Vagina (tissue), 2 donors: ENCODE data around the gene GPRC6A. TPM values are rescaled to one million over a fixed set of nuclear protein-coding genes. Genes with fewer than 3 reads are reported as not detected.
A peak's percentile ranks its signal among the peaks of the same experiment; 100 is the strongest.

Experiments
- DNase-seq, 2 donors: peaks; one replicate each; pipeline ENCODE4 v3.0.0-alpha.2; 2017; ENCODE audit errors: extremely low spot score in 2 of 2
- H3K27ac ChIP-seq: fragments of 200-600 bp; sonication (generic); one replicate; pipeline ENCODE4 v1.5.1; 2019
- H3K27me3 ChIP-seq: fragments of 200-600 bp; sonication (generic); one replicate; pipeline ENCODE4 v1.5.1; 2019
- H3K36me3 ChIP-seq, 2 donors: fragments of 200-600 bp; sonication (generic); one replicate each; pipeline ENCODE4 v1.5.1; 2017 to 2019
- H3K4me1 ChIP-seq: fragments of 200-600 bp; sonication (generic); one replicate; pipeline ENCODE4 v1.5.1; 2019
- H3K4me3 ChIP-seq, 2 donors: fragments of 200-600 bp; sonication (generic); 1 replicate in 1 of 2; 2 replicates in 1 of 2; pipeline ENCODE4 v1.5.1; 2016 to 2019
- H3K9me3 ChIP-seq: fragments of 200-600 bp; sonication (generic); one replicate; pipeline ENCODE4 v1.5.1; 2019
- CTCF ChIP-seq, 3 experiments: fragments of 450-650 bp in 2 of 3; fragments of 200-600 bp in 1 of 3; sonication (generic) in 1 of 3; IDR thresholded peaks; one replicate each; pipeline ENCODE4 v1.5.1; 2017 to 2019; ENCODE audit warnings: antibody characterized with exemption in 3 of 3, mild to moderate bottlenecking in 2 of 3, moderate library complexity in 2 of 3
- POLR2A ChIP-seq, 2 donors: fragments of 450-650 bp; IDR thresholded peaks; one replicate each; pipeline ENCODE4 v1.6.1; 2017; ENCODE audit warnings: antibody characterized with exemption in 2 of 2, mild to moderate bottlenecking in 2 of 2, moderate library complexity in 2 of 2
- POLR2AphosphoS5 ChIP-seq, 2 donors: sonication (generic); formaldehyde crosslinking; IDR thresholded peaks; one replicate each; pipeline ENCODE4 v1.9.0; 2017; ENCODE audit warnings: antibody characterized with exemption in 2 of 2, mild to moderate bottlenecking in 2 of 2, low read depth in 1 of 2; ENCODE audit not compliant: insufficient read depth in 1 of 2
- intact Hi-C: fragments of 100-400 bp; cut with DNase I; formaldehyde crosslinking; loops from one replicate; pipeline ENCODE4 v1.15.1; 2023
- total RNA-seq: library from RNA; depleted of rRNA; stranded (reverse); fragments of >200 nt; gene quantifications from one replicate; pipeline ENCODE4 v1.2.3, GENCODE V29; 2016

GPRC6A gene
- total RNA-seq, 1 donor from 2014 or later = not detected

DNA sequence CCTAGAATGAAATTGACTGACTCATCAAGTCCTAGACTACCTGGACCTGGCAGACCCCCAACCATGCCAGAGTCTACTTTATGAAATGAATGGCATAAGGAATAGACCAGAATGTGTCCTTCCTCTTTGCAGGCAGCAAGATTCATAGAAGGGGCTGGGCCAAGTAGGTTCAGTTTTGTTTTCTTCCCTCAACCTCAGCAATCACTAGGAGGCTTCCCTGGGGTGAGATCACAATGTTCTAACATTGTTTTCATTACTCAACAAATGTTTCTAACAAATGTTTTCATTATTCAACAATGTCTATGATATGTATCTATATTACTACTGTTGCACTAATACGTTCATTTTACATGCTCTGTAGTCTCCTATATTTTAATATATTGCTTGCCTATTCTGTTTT lies 55.0 kb downstream of the GPRC6A start:
- Histone ChIP-seq H3K4me1 (no peaks in the 10 kb centered on the region), H3K27me3 (no peaks in the 10 kb centered on the region), H3K4me3 (no peak overlapping the region), H3K36me3 (no peaks in the 10 kb centered on the region), H3K27ac (no peak overlapping the region), H3K9me3 (no peaks in the 10 kb centered on the region)
- no peak for DNase-seq
- TF ChIP-seq POLR2AphosphoS5 (IDR thresholded peaks at IDR 0.05; ENCODE audit: insufficient read depth in 1 of 2, low read depth in 1 of 2) = no peak
- intact Hi-C loops = no loop called here

DNA sequence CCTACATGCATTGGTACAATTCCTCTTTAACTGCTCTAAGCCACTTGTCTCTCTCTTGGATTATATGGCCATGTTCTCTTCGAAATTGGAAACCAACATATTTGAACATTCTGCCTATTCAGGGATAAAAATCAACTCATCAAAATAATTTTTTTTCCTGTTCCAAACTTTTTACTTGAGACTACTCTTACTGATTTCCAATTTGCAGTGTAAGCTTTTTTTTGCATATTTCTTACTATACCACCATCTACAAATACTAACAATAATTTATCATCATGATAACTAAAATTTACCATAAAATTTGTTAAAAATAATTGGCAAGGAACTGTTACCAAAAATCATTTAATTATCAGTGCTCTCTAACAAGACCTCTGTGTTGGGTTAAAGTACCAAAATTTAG lies 56.4 kb downstream of the GPRC6A start:
- Histone ChIP-seq H3K27me3 (no peaks in the 10 kb centered on the region), H3K27ac (no peak overlapping the region), H3K36me3 (no peaks in the 10 kb centered on the region), H3K9me3 (no peaks in the 10 kb centered on the region), H3K4me1 (no peaks in the 10 kb centered on the region), H3K4me3 (no peak overlapping the region)
- intact Hi-C loops = no loop called here
- TF ChIP-seq POLR2A (IDR thresholded peaks at IDR 0.05) = no peak
- DNase-seq = no peak

GRCh38 chr6:116767715-116768114 lies 61.2 kb downstream of the GPRC6A start:
- Histone ChIP-seq H3K4me3 (no peak overlapping the region), H3K4me1 (peaks cover 16% of the 10 kb centered on the region), H3K27me3 (peaks cover 6% of the 10 kb centered on the region), H3K9me3 (no peaks in the 10 kb centered on the region), H3K36me3 (no peaks in the 10 kb centered on the region), H3K27ac (no peak overlapping the region)
- intact Hi-C loops = no loop called here
- TF ChIP-seq POLR2AphosphoS5 (IDR thresholded peaks at IDR 0.05; ENCODE audit: insufficient read depth in 1 of 2, low read depth in 1 of 2) (no peak), POLR2A (IDR thresholded peaks at IDR 0.05) (no peak), CTCF (IDR thresholded peaks at IDR 0.05) (no peak)
- no peak for DNase-seq

DNA sequence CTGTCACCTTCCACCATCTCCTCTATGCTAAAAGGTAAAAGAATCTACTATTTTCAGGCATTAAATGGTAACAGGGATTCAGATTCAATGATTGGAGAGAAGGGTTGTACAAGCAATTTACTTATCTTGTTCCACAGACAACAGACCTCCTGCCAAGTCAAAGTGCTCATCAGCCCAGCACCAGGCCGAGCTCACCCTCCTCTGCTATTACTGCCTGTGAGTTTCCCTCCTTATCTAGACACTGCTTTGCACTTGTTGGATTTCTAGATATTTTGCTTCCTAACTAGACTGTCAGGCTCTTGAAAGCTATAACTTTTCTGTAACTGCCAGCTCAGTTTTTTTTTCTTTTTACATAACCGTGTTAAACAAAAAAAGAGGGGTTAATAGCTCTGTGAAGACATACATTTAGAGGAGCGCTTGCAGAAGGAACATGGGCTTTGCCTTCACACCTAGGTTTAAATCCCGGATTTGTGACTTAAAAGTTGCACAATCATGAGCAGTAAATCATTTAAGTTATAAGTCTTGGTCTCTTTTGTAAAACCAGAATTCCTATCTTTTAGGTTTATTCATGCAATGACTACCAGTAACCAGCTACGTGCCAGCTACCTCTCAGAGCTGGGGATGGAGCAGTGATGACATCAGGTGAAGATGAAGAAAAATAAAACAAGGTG lies 62.2 kb downstream of the GPRC6A start:
- no peak for TF ChIP-seq POLR2AphosphoS5 (IDR thresholded peaks at IDR 0.05; ENCODE audit: insufficient read depth in 1 of 2, low read depth in 1 of 2)
- TF ChIP-seq CTCF (IDR thresholded peaks at IDR 0.05) = no peak
- TF ChIP-seq POLR2A (IDR thresholded peaks at IDR 0.05) = no peak
- Histone ChIP-seq H3K9me3 (no peaks in the 10 kb centered on the region), H3K27me3 (peaks cover 6% of the 10 kb centered on the region), H3K4me1 (peaks cover 16% of the 10 kb centered on the region), H3K4me3 (no peak overlapping the region), H3K27ac (no peak overlapping the region), H3K36me3 (no peaks in the 10 kb centered on the region)
- no peak for DNase-seq
- intact Hi-C loops = no loop called here

DNA sequence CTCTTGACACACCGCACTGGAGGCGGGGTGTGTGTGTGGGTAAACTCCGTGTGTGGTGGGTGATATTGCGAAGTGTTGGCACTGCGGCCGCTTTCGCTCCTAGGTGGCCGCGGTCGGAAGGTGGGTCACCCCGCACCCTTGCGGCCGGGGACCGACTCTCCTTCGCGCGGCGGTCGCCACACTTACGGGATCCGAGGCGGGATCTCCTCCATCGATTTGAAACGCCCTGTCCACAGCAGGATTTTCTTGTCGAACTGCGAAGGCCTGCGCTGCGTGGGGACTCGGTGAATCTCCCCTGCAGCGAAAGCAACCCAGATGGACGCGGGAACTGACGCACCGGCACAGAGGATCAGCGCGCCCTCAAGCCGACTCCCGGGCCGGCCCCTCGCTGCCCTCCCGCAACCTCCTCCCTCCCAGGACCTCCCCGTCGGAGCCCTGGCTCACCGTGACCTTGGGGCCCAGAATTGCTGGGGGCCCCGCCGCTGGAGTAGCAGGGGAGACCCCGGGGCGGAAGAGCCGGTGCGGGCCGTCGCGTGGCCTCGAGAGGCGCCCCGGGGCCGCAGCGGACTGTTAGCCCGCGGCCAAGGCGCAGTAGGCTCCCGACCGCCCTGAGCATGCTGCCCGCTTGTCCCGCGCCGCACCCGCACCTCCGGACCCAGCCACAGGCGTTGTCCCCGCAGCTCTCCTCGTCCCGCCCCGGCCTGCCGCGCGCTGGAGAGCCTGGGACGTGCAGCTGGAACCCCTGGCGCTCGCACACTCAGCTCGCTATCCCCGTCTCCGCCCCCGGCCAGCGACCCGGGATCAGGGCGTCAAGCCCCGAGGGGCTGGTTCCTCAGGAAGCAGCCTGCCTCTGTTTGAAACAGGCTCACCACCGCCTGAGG lies 63.7 kb downstream of the GPRC6A start, which contains the start of gene FAM162B:
FAM162B (minus strand) TSS at position 759 of the 881 bp plus-strand sequence; CDS start at position 616, 143 bp downstream.
- H3K27me3 ChIP-seq = peaks cover 6% of the 10 kb centered on the region
- no peaks in the 10 kb centered on the region for H3K9me3 ChIP-seq
- peak within 1 kb of the TSS; percentile 86 for H3K27ac ChIP-seq
- TF ChIP-seq POLR2A (IDR thresholded peaks at IDR 0.05) = no peak
- TF ChIP-seq POLR2AphosphoS5 (IDR thresholded peaks at IDR 0.05; ENCODE audit: insufficient read depth in 1 of 2, low read depth in 1 of 2) = peak in 1 of 2 donors; percentile 20
- no peak for TF ChIP-seq CTCF (IDR thresholded peaks at IDR 0.05)
- H3K36me3 ChIP-seq = no peaks in the 10 kb centered on the region
- peak within 1 kb of the TSS; percentile 64 to 75 for H3K4me3 ChIP-seq
- no peak for DNase-seq
- intact Hi-C loops = no loop called here
- H3K4me1 ChIP-seq = peaks cover 16% of the 10 kb centered on the region

GRCh38 chr6:116764629-116764960 lies 64.3 kb downstream of the GPRC6A start:
- H3K9me3 ChIP-seq = no peaks in the 10 kb centered on the region
- TF ChIP-seq POLR2A (IDR thresholded peaks at IDR 0.05) (no peak), CTCF (IDR thresholded peaks at IDR 0.05) (no peak), POLR2AphosphoS5 (IDR thresholded peaks at IDR 0.05; ENCODE audit: insufficient read depth in 1 of 2, low read depth in 1 of 2) (no peak)
- no peak for DNase-seq
- H3K4me1 ChIP-seq = peaks cover 16% of the 10 kb centered on the region
- intact Hi-C loops = no loop called here
- H3K27me3 ChIP-seq = peaks cover 6% of the 10 kb centered on the region
- no peaks in the 10 kb centered on the region for H3K36me3 ChIP-seq
- peak overlapping the region; percentile 64 to 75 for H3K4me3 ChIP-seq
- H3K27ac ChIP-seq = peak overlapping the region; percentile 86
